Neural progenitor cell (in vitro differentiated cells): ENCODE measurements around the gene IDUA. TPM values are rescaled to one million over a fixed set of nuclear protein-coding genes. Genes with fewer than 3 reads are reported as not detected.

Source experiments
- DNase-seq: peaks from one replicate; pipeline ENCODE4 v3.0.0-alpha.2; 2016; ENCODE audit warnings: low spot score
- H2AFZ ChIP-seq: fragments of 200-600 bp; sonication (generic); replicated peaks from 2 replicates; pipeline ENCODE4 v1.6.1; 2016; ENCODE audit warnings: antibody characterized with exemption
- H3F3A ChIP-seq: fragments of 200-600 bp; sonication (generic); 2 replicates; pipeline ENCODE4 v1.6.1; 2016; ENCODE audit warnings: antibody characterized with exemption, low read depth
- H3K27ac ChIP-seq: fragments of 200-600 bp; sonication (generic); 2 replicates; pipeline ENCODE4 v1.5.1; 2016; ENCODE audit warnings: mild to moderate bottlenecking
- H3K27me3 ChIP-seq: fragments of 200-600 bp; sonication (generic); 2 replicates; pipeline ENCODE4 v1.6.1; 2016; ENCODE audit warnings: mild to moderate bottlenecking, moderate library complexity
- H3K36me3 ChIP-seq: fragments of 200-600 bp; sonication (generic); 2 replicates; pipeline ENCODE4 v1.5.1; 2016
- H3K4me1 ChIP-seq: fragments of 200-600 bp; sonication (generic); 2 replicates; pipeline ENCODE4 v1.6.1; 2016; ENCODE audit warnings: mixed run types
- H3K4me2 ChIP-seq: fragments of 200-600 bp; sonication (generic); 2 replicates; pipeline ENCODE4 v1.6.1; 2016
- H3K4me3 ChIP-seq: fragments of 200-600 bp; sonication (generic); 2 replicates; pipeline ENCODE4 v1.5.1; 2016
- H3K79me2 ChIP-seq: fragments of 200-600 bp; sonication (generic); 2 replicates; pipeline ENCODE4 v1.6.1; 2016; ENCODE audit warnings: low read depth
- H3K9ac ChIP-seq: fragments of 200-600 bp; sonication (generic); 2 replicates; pipeline ENCODE4 v1.6.1; 2016
- H3K9me3 ChIP-seq: fragments of 200-600 bp; sonication (generic); 2 replicates; pipeline ENCODE4 v1.5.1; 2016; ENCODE audit warnings: low read depth
- H4K20me1 ChIP-seq: fragments of 200-600 bp; sonication (generic); 2 replicates; pipeline ENCODE4 v1.6.1; 2016; ENCODE audit warnings: low read depth
- H3K27ac Mint-ChIP-seq: 3 replicates; pipeline ENCODE4 v1.8.0; 2021; ENCODE audit warnings: mixed read lengths
- H3K27me3 Mint-ChIP-seq: 2 replicates; pipeline ENCODE4 v1.8.0; 2022; ENCODE audit warnings: low read depth, mild to moderate bottlenecking, inconsistent platforms, moderate library complexity, mixed read lengths; ENCODE audit not compliant: insufficient read depth
- H3K36me3 Mint-ChIP-seq: 3 replicates; pipeline ENCODE4 v1.8.0; 2021; ENCODE audit warnings: mixed read lengths
- H3K4me1 Mint-ChIP-seq: 3 replicates; pipeline ENCODE4 v1.8.0; 2021; ENCODE audit warnings: mixed read lengths
- H3K4me3 Mint-ChIP-seq: 3 replicates; pipeline ENCODE4 v1.8.0; 2021; ENCODE audit warnings: mild to moderate bottlenecking, moderate library complexity, mixed read lengths
- H3K9me3 Mint-ChIP-seq: 3 replicates; pipeline ENCODE4 v1.8.0; 2020; ENCODE audit warnings: mixed read lengths
- EZH2 ChIP-seq: fragments of 200-600 bp; sonication (generic); IDR thresholded peaks from 2 replicates; pipeline ENCODE4 v1.6.1; 2017; ENCODE audit warnings: antibody characterized with exemption, mild to moderate bottlenecking, moderate library complexity
- EZH2phosphoT487 ChIP-seq: fragments of 200-600 bp; sonication (generic); IDR thresholded peaks from 2 replicates; pipeline ENCODE4 v1.6.1; 2017; ENCODE audit warnings: antibody characterized with exemption
- total RNA-seq: library from RNA; depleted of rRNA; stranded (reverse); fragments of >200 nt; gene quantifications from 2 replicates; pipeline ENCODE4 v1.2.3, GENCODE V29; 2015; ENCODE audit warnings: low replicate concordance
- TF ChIP-seq, protein P1 (sequence below): fragments of 200-600 bp; sonication (generic); IDR thresholded peaks from 2 replicates; pipeline ENCODE4 v1.5.1; 2017; ENCODE audit warnings: antibody characterized with exemption, mild to moderate bottlenecking

The IDUA gene
- total RNA-seq, 1 donor from 2014 or later, result 0.47 TPM

GRCh38 chr4:1008840-1009541, 22.1 kb downstream of the IDUA start:
- no peak for DNase-seq
- Histone ChIP-seq H3K27ac (no peak overlapping the region), H3K4me1 (peaks cover 12% of the 10 kb centered on the region), H3K36me3 (no peaks in the 10 kb centered on the region), H3K4me3 (peak overlapping the region; percentile 84), H2AFZ (peak overlapping the region; percentile 97), H3K9ac (no peak overlapping the region), H3K9me3 (no peaks in the 10 kb centered on the region), H3K79me2 (no peaks in the 10 kb centered on the region), H3K4me2 (peak overlapping the region; percentile 95), H4K20me1 (peaks cover 29% of the 10 kb centered on the region), H3F3A (peaks cover 34% of the 10 kb centered on the region), H3K27me3 (peaks cover 83% of the 10 kb centered on the region)
- Mint-ChIP-seq H3K9me3 (peaks cover 9% of the 10 kb centered on the region), H3K27me3 (peaks cover 58% of the 10 kb centered on the region), H3K4me3 (peak overlapping the region; percentile 80), H3K4me1 (peaks cover 14% of the 10 kb centered on the region), H3K27ac (no peak overlapping the region), H3K36me3 (peaks cover 2% of the 10 kb centered on the region)
- TF ChIP-seq, protein P1, sequence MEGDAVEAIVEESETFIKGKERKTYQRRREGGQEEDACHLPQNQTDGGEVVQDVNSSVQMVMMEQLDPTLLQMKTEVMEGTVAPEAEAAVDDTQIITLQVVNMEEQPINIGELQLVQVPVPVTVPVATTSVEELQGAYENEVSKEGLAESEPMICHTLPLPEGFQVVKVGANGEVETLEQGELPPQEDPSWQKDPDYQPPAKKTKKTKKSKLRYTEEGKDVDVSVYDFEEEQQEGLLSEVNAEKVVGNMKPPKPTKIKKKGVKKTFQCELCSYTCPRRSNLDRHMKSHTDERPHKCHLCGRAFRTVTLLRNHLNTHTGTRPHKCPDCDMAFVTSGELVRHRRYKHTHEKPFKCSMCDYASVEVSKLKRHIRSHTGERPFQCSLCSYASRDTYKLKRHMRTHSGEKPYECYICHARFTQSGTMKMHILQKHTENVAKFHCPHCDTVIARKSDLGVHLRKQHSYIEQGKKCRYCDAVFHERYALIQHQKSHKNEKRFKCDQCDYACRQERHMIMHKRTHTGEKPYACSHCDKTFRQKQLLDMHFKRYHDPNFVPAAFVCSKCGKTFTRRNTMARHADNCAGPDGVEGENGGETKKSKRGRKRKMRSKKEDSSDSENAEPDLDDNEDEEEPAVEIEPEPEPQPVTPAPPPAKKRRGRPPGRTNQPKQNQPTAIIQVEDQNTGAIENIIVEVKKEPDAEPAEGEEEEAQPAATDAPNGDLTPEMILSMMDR, result no peak
- peak; percentile 48 for TF ChIP-seq EZH2phosphoT487

- peaks cover 75% of the 10 kb centered on the region for H3K27me3 ChIP-seq
- H3K79me2 ChIP-seq, result no peaks in the 10 kb centered on the region
- H4K20me1 ChIP-seq, result peaks cover 36% of the 10 kb centered on the region
- peaks cover 18% of the 10 kb centered on the region for H3K4me1 Mint-ChIP-seq
- H3K4me1 ChIP-seq, result peaks cover 19% of the 10 kb centered on the region
- H3K9me3 ChIP-seq, result no peaks in the 10 kb centered on the region
- H3K36me3 ChIP-seq, result no peaks in the 10 kb centered on the region
- H3K9me3 Mint-ChIP-seq, result peaks cover 9% of the 10 kb centered on the region
- H3F3A ChIP-seq, result peaks cover 41% of the 10 kb centered on the region
- DNase-seq, result peak; percentile 83
- peaks cover 2% of the 10 kb centered on the region for H3K36me3 Mint-ChIP-seq
- H3K4me3 ChIP-seq, result peak overlapping the region; percentile 84
- TF ChIP-seq, protein P1, result peak; percentile 35
- no peak for TF ChIP-seq EZH2
- no peak for TF ChIP-seq EZH2phosphoT487
- H3K9ac ChIP-seq, result no peak overlapping the region
- no peak overlapping the region for H3K27ac ChIP-seq
- H2AFZ ChIP-seq, result peak overlapping the region; percentile 97
- H3K4me3 Mint-ChIP-seq, result peak overlapping the region; percentile 73
- H3K27me3 Mint-ChIP-seq, result peaks cover 50% of the 10 kb centered on the region
- H3K27ac Mint-ChIP-seq, result no peak overlapping the region
- H3K4me2 ChIP-seq, result peak overlapping the region; percentile 95
These were observed 22.9 kb downstream of the IDUA start for GRCh38 chr4:1009542-1010394.

DNA sequence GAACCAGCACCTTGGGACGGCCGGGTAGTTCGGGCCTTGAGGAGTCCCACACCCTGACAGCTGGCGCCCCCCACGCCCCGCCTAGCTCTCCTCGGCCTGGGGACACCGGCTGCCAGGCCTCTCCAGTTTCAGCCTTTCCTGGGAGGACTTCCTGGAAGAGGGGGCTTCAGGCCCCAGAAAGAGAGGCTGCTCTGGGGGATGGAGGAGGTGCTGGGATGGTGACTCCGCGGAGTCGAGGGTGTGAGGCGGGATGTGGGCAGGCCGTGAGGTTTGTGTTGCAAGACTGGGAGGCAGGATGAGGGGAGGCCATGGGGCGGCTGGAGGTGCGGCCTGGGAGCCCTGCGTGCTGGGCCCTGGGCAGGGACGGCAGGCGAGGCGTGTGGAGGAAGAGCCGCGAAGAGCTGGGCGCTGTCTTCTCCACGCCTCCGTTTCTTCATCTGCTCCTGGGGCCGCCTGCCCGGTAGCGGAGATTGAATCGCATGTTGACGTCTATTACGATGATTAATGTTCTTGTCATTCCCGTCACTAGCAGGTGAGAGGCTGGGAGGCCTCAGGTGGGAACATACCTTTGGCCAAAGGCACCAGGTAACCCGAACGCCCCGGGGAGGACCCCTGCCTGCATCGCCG, 23.7 kb downstream of the IDUA start:
- Histone ChIP-seq H3K9me3 (no peaks in the 10 kb centered on the region), H2AFZ (no peak overlapping the region), H3K4me1 (peaks cover 27% of the 10 kb centered on the region), H3K79me2 (no peaks in the 10 kb centered on the region), H3K27ac (no peak overlapping the region), H3K9ac (no peak overlapping the region), H3K4me2 (peak overlapping the region; percentile 84), H3K4me3 (peak overlapping the region; percentile 50), H4K20me1 (peaks cover 44% of the 10 kb centered on the region), H3K36me3 (no peaks in the 10 kb centered on the region), H3F3A (peaks cover 46% of the 10 kb centered on the region), H3K27me3 (peaks cover 68% of the 10 kb centered on the region)
- Mint-ChIP-seq H3K9me3 (peaks cover 9% of the 10 kb centered on the region), H3K36me3 (peaks cover 2% of the 10 kb centered on the region), H3K4me1 (peaks cover 18% of the 10 kb centered on the region), H3K27me3 (peaks cover 47% of the 10 kb centered on the region), H3K4me3 (peak overlapping the region; percentile 85), H3K27ac (no peak overlapping the region)
- DNase-seq, result peak; percentile 59
- TF ChIP-seq EZH2phosphoT487 (peak; percentile 86), EZH2 (peak; percentile 94)
- TF ChIP-seq, protein P1, result no peak
